ENCODE data around the gene ZNF337. TPM values are rescaled to one million over a fixed set of nuclear protein-coding genes. Genes with fewer than 3 reads are reported as not detected.
"Not testable (repeated sequence)": the region's sequence is repeated elsewhere in the genome, so short reads cannot be mapped to it uniquely, and the experiment has no call there.

ZNF337 gene
- total RNA-seq, 1 experiment from 2014 or later: 13.2 TPM

- Histone ChIP-seq H3K4me3 (ENCODE audit: low read length) (no peak overlapping the region), H3K36me3 (ENCODE audit: insufficient read depth, low read length) (peaks cover 30% of the 10 kb centered on the region), H2AFZ (ENCODE audit: low read length) (no peak overlapping the region), H3K9me2 (replicated peaks; ENCODE audit: insufficient read depth, low read length) (no peaks in the 10 kb centered on the region), H3K9me3 (ENCODE audit: low read length) (no peaks in the 10 kb centered on the region), H3K79me2 (ENCODE audit: low read length) (peaks cover 11% of the 10 kb centered on the region; the same call in 1 of the 2 replicates), H3K4me1 (ENCODE audit: low read length) (no peaks in the 10 kb centered on the region), H3K9ac (ENCODE audit: low read length) (no peak overlapping the region), H3K27ac (ENCODE audit: low read length) (no peak overlapping the region), H3K27me3 (ENCODE audit: low read length) (no peaks in the 10 kb centered on the region), H4K20me1 (ENCODE audit: insufficient read depth, low read depth, low read length) (no peaks in the 10 kb centered on the region), H3K4me2 (ENCODE audit: low read depth, low read length, poor library complexity, severe bottlenecking) (no peak overlapping the region)
- no peak for DNase-seq
Observed at GRCh38 chr20:25632940-25633790, 63.5 kb downstream of the ZNF337 start.

- H3K9me3 ChIP-seq (ENCODE audit: low read length); H2AFZ ChIP-seq (ENCODE audit: low read length); H3K9ac ChIP-seq (ENCODE audit: low read length); H3K27me3 ChIP-seq (ENCODE audit: low read length); H4K20me1 ChIP-seq (ENCODE audit: insufficient read depth, low read depth, low read length); H3K4me3 ChIP-seq (ENCODE audit: low read length); H3K27ac ChIP-seq (ENCODE audit: low read length); H3K4me1 ChIP-seq (ENCODE audit: low read length); H3K9me2 ChIP-seq (replicated peaks; ENCODE audit: insufficient read depth, low read length); DNase-seq; H3K4me2 ChIP-seq (ENCODE audit: low read depth, low read length, poor library complexity, severe bottlenecking): not testable (repeated sequence)
- Histone ChIP-seq H3K79me2 (ENCODE audit: low read length) (peaks cover 20% of the 10 kb centered on the region; the same call in 1 of the 2 replicates), H3K36me3 (ENCODE audit: insufficient read depth, low read length) (peaks cover 11% of the 10 kb centered on the region)
Observed at GRCh38 chr20:25630615-25631014, 66.0 kb downstream of the ZNF337 start.

- no peak overlapping the region for H2AFZ ChIP-seq (ENCODE audit: low read length)
- no peak overlapping the region for H3K4me3 ChIP-seq (ENCODE audit: low read length)
- peaks cover 7% of the 10 kb centered on the region for H3K36me3 ChIP-seq (ENCODE audit: insufficient read depth, low read length)
- DNase-seq: no peak
- H3K4me2 ChIP-seq (ENCODE audit: low read depth, low read length, poor library complexity, severe bottlenecking): no peak overlapping the region
- peaks cover 4% of the 10 kb centered on the region for H3K4me1 ChIP-seq (ENCODE audit: low read length)
- H3K79me2 ChIP-seq (ENCODE audit: low read length): peaks cover 27% of the 10 kb centered on the region
- H3K27me3 ChIP-seq (ENCODE audit: low read length): no peaks in the 10 kb centered on the region
- H4K20me1 ChIP-seq (ENCODE audit: insufficient read depth, low read depth, low read length): no peaks in the 10 kb centered on the region
- no peaks in the 10 kb centered on the region for H3K9me3 ChIP-seq (ENCODE audit: low read length)
- H3K9ac ChIP-seq (ENCODE audit: low read length): no peak overlapping the region
- H3K27ac ChIP-seq (ENCODE audit: low read length): no peak overlapping the region
- no peaks in the 10 kb centered on the region for H3K9me2 ChIP-seq (replicated peaks; ENCODE audit: insufficient read depth, low read length)
Observed at GRCh38 chr20:25629816-25630499, 66.7 kb downstream of the ZNF337 start.

GRCh38 chr20:25626779-25627178, 69.9 kb downstream of the ZNF337 start:
- Histone ChIP-seq H3K9ac (ENCODE audit: low read length) (no peak overlapping the region), H3K9me3 (ENCODE audit: low read length) (no peaks in the 10 kb centered on the region), H3K36me3 (ENCODE audit: insufficient read depth, low read length) (no peaks in the 10 kb centered on the region), H2AFZ (ENCODE audit: low read length) (no peak overlapping the region), H4K20me1 (ENCODE audit: insufficient read depth, low read depth, low read length) (no peaks in the 10 kb centered on the region), H3K4me3 (ENCODE audit: low read length) (no peak overlapping the region), H3K79me2 (ENCODE audit: low read length) (peaks cover 46% of the 10 kb centered on the region), H3K4me1 (ENCODE audit: low read length) (peaks cover 23% of the 10 kb centered on the region), H3K27me3 (ENCODE audit: low read length) (no peaks in the 10 kb centered on the region), H3K4me2 (ENCODE audit: low read depth, low read length, poor library complexity, severe bottlenecking) (no peak overlapping the region), H3K27ac (ENCODE audit: low read length) (no peak overlapping the region), H3K9me2 (replicated peaks; ENCODE audit: insufficient read depth, low read length) (no peaks in the 10 kb centered on the region)
- no peak for DNase-seq

GRCh38 chr20:25624500-25624939, 72.1 kb downstream of the ZNF337 start:
- no peak for DNase-seq
- H3K9me2 ChIP-seq (replicated peaks; ENCODE audit: insufficient read depth, low read length): no peaks in the 10 kb centered on the region
- peak overlapping the region; percentile 89 for H3K4me2 ChIP-seq (ENCODE audit: low read depth, low read length, poor library complexity, severe bottlenecking)
- peaks cover 64% of the 10 kb centered on the region for H3K79me2 ChIP-seq (ENCODE audit: low read length)
- H3K4me1 ChIP-seq (ENCODE audit: low read length): peaks cover 35% of the 10 kb centered on the region
- no peaks in the 10 kb centered on the region for H3K9me3 ChIP-seq (ENCODE audit: low read length)
- no peaks in the 10 kb centered on the region for H4K20me1 ChIP-seq (ENCODE audit: insufficient read depth, low read depth, low read length)
- H2AFZ ChIP-seq (ENCODE audit: low read length): peak overlapping the region; percentile 68; the same call in 1 of the 2 replicates
- H3K36me3 ChIP-seq (ENCODE audit: insufficient read depth, low read length): no peaks in the 10 kb centered on the region
- no peaks in the 10 kb centered on the region for H3K27me3 ChIP-seq (ENCODE audit: low read length)
- H3K4me3 ChIP-seq (ENCODE audit: low read length): peak overlapping the region; percentile 95
- H3K27ac ChIP-seq (ENCODE audit: low read length): peak overlapping the region; percentile 86
- peak overlapping the region; percentile 90 for H3K9ac ChIP-seq (ENCODE audit: low read length)

Small RNA genes lying within 50 kb of the gene (small RNA-seq; reads per million reads assigned to genes)
- gene RN7SL594P: not detected

Other genes with a start within 250 kb of the ZNF337 start
- 0.19 and 0.79 TPM in 2 replicates for gene NINL, start 111.3 kb downstream of the ZNF337 start, total RNA-seq (2014; rRNA removed; shearing (Covaris generic); ENCODE audit: low replicate concordance)
- gene NANP, start 72.8 kb downstream of the ZNF337 start, total RNA-seq (2014; rRNA removed; shearing (Covaris generic); ENCODE audit: low replicate concordance): 3.5 and 5.1 TPM in 2 replicates